ENCODE data around the gene FZR1.

DNA sequence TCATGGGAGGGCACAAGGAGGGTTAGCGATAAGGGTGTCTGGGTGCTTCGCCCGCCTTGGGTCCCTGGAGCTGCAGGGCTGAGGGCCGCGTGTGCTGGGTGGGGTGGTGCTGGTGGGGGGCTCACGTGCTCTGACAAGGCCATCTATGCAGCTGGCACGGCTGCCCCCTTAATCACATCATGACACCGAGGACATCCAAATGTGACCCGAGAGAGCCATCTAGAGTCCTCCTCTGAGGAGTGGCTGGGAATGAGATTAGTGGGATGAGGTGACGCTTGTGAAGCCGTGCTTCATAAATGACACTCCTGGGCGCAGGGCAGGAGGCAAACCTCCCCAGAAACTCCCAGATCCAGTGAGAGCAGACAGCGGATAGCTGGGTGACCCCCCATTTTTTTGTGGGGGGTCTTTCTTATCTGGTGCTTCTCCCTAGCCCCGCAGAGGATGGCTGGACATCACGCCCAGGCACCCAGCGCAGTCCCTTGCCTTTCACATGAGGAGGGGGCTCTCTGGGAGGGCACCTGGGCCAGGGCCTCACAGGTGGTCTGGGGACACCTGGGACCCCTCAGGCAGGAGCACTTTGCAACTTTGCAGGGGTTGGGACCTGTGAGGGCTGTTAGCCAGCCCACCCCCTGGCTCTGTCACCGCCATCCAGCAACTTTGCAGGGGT lies 6.6 kb downstream of the FZR1 start:
- TF ChIP-seq EZH2 (IDR thresholded peaks at IDR 0.05) = no peak
- no peak for TF ChIP-seq POLR2AphosphoS5 (IDR thresholded peaks at IDR 0.05; ENCODE audit: borderline replicate concordance, low read depth, low read length)
